Activated B cell treated with CpG ODN at 0.5 μM for 24 hours (primary cell): ENCODE results near the gene RMND5A. TPM values are rescaled to one million over a fixed set of nuclear protein-coding genes. Genes with fewer than 3 reads are reported as not detected.

Experiments
- total RNA-seq: library from RNA; stranded (reverse); gene quantifications from 2 replicates; pipeline ENCODE4 v1.2.3, GENCODE V29; 2022

Gene RMND5A
- total RNA-seq, 1 donor from 2014 or later, result 26.9 TPM

Other genes starting within 250 kb of the RMND5A start
- 61.4 and 66.9 TPM in 2 replicates for gene CHMP3, start 156.8 kb upstream of the RMND5A start, total RNA-seq
- gene RNF103, start 96.4 kb upstream of the RMND5A start, total RNA-seq, result 18.6 and 22.2 TPM in 2 replicates
- 0.18 and 0.24 TPM in 2 replicates for gene CD8A, start 70.6 kb downstream of the RMND5A start, total RNA-seq
- 0.15 TPM in 1 of 2 replicates, not detected in the other for gene CD8B, start 141.6 kb downstream of the RMND5A start, total RNA-seq
- gene RGPD1, start 221.8 kb downstream of the RMND5A start, total RNA-seq, result 1.2 and 1.8 TPM in 2 replicates